IPS-NIHi7 (cell line): ENCODE results near the gene SMU1.
"Not testable (repeated sequence)": the region's sequence is repeated elsewhere in the genome, so short reads cannot be mapped to it uniquely, and the experiment has no call there.

Source experiments
- DNase-seq: peaks from one replicate; pipeline ENCODE4 v3.0.0; 2012; ENCODE audit warnings: mixed read lengths; ENCODE audit errors: extremely low spot score

The SMU1 gene

GRCh38 chr9:33013962-33014664 lies 62.4 kb downstream of the SMU1 start:
- no peak for DNase-seq

GRCh38 chr9:33012328-33013069 lies 64.0 kb downstream of the SMU1 start:
- no peak for DNase-seq

GRCh38 chr9:33011831-33012230 lies 64.6 kb downstream of the SMU1 start:
- no peak for DNase-seq

- no peak for DNase-seq
Observed at GRCh38 chr9:33007755-33008154, 68.7 kb downstream of the SMU1 start.

- not testable (repeated sequence) for DNase-seq
Observed at GRCh38 chr9:33005335-33005734, 71.1 kb downstream of the SMU1 start.

GRCh38 chr9:33000682-33001055 lies 75.8 kb downstream of the SMU1 start:
- DNase-seq = not testable (repeated sequence)

- DNase-seq = no peak
Observed at GRCh38 chr9:32992595-32993238, 83.8 kb downstream of the SMU1 start.

GRCh38 chr9:32991897-32992594 lies 84.4 kb downstream of the SMU1 start:
- DNase-seq = no peak
